Measurements from ENCODE around the gene RAD1.

GRCh38 chr5:34944460-34945047 lies 29.2 kb upstream of the RAD1 start:
- no peak for TF ChIP-seq POLR2A (IDR thresholded peaks at IDR 0.05; ENCODE audit: low read length)
- TF ChIP-seq GATA1 (IDR thresholded peaks at IDR 0.05; ENCODE audit: low read depth, low read length), result no peak
